GM12864 (cell line): Measurements from ENCODE around the gene METTL17.
"Not testable (repeated sequence)": the region's sequence is repeated elsewhere in the genome, so short reads cannot be mapped to it uniquely, and the experiment has no call there.

Experiments
- DNase-seq: peaks from one replicate; pipeline ENCODE4 v3.0.0-alpha.2; 2011; ENCODE audit warnings: low read depth
- H3K4me3 ChIP-seq: 2 replicates; pipeline ENCODE4 v1.5.1; 2011; ENCODE audit warnings: mild to moderate bottlenecking, low read depth, low read length, control low read depth
- CTCF ChIP-seq: IDR thresholded peaks from 2 replicates; pipeline ENCODE4 v1.5.1; 2011; ENCODE audit warnings: low read depth, mild to moderate bottlenecking, moderate library complexity, low read length, control low read depth, inconsistent platforms; ENCODE audit errors: missing control alignments

METTL17 gene

GRCh38 chr14:20998674-20999366 is 9.0 kb downstream of the METTL17 start, which contains the start of gene SLC39A2:
SLC39A2 (plus strand) TSS chr14:20999293; CDS start chr14:20999447, 154 bp downstream.
- no peak for DNase-seq
- TF ChIP-seq CTCF = no peak
- no peak within 1 kb of the TSS for H3K4me3 ChIP-seq

GRCh38 chr14:20999591-20999990 is 9.8 kb downstream of the METTL17 start:
- no peak for TF ChIP-seq CTCF
- H3K4me3 ChIP-seq = no peak overlapping the region
- no peak for DNase-seq

GRCh38 chr14:21001218-21001617 is 11.4 kb downstream of the METTL17 start:
- TF ChIP-seq CTCF = no peak
- no peak for DNase-seq
- no peak overlapping the region for H3K4me3 ChIP-seq

DNA sequence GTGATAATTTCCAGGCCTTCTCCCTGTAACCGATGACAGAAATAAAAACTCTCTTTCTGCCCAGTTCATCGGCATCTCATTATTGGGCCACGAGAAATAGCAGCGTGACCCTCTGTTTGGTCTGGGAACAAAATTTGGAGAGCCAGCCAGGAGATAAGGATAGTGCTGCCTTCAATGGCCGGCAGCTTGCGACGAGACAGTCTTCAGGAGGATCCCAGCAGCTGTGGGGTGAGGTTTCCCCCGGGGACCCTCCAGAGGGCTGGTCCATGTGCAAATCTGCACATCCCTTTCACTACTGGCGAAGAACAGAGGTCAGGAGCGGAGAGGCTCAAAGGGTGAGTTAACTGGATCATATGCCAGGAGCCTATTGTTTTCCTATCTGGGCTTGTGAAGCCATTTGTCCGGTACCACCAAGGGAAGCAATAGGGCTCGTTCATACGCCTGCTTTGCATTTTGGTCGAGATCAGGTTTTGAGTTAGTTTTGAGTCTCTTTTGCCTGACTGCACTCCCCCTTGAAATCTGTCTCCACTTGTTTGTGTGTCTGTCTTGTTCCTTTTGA is 14.1 kb downstream of the METTL17 start:
- no peak for DNase-seq
- TF ChIP-seq CTCF = no peak
- H3K4me3 ChIP-seq = no peak overlapping the region

- not testable (repeated sequence) for H3K4me3 ChIP-seq
These were observed 19.9 kb downstream of the METTL17 start for GRCh38 chr14:21009721-21010120.

GRCh38 chr14:21011136-21011535 is 21.4 kb downstream of the METTL17 start:
- no peak for DNase-seq
- H3K4me3 ChIP-seq = no peak overlapping the region
- TF ChIP-seq CTCF = no peak

More at GRCh38 chr14:21009721-21010120, 19.9 kb downstream of the METTL17 start:
- DNase-seq = not testable (repeated sequence)

DNA sequence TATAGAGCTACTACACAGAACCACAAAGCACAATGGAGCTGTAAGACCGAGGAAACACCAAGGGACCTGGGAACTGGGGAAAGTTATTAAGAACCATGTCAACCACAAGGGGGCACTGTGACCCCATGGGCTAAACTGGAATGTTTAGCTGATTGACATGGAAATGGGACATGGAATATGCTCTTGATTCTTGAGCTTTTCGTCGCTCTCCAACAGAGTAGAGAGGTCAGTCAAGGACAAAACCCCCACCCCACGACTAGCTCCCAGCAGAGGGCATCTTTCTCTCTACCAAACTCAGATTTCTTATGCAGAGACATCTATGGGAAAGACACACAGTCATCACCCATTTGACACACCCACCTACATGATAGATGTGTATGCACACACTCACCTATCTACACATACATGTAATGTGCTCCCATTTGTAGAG is 25.0 kb downstream of the METTL17 start:
- peak; percentile 42 for DNase-seq
- TF ChIP-seq CTCF = peak; percentile 89
- H3K4me3 ChIP-seq = no peak overlapping the region
